WERI-Rb-1 (cell line): ENCODE measurements around the gene PTPN3.
"Not testable (repeated sequence)": the region's sequence is repeated elsewhere in the genome, so short reads cannot be mapped to it uniquely, and the experiment has no call there.

Source experiments
- DNase-seq: peaks from one replicate; pipeline ENCODE4 v3.0.0-alpha.2; 2020
- H3K27ac ChIP-seq: fragments of 250-450 bp; sonication (Bioruptor Pico); 2 replicates; pipeline ENCODE4 v1.5.1; 2020; ENCODE audit warnings: mild to moderate bottlenecking, moderate library complexity
- H3K27me3 ChIP-seq: fragments of 250-450 bp; sonication (Bioruptor Pico); 2 replicates; pipeline ENCODE4 v1.5.1; 2021; ENCODE audit warnings: mild to moderate bottlenecking, low read depth, moderate library complexity; ENCODE audit not compliant: insufficient read depth, severe bottlenecking
- H3K36me3 ChIP-seq: fragments of 250-450 bp; sonication (Bioruptor Pico); 2 replicates; pipeline ENCODE4 v1.5.1; 2020; ENCODE audit warnings: mild to moderate bottlenecking, moderate library complexity
- H3K4me3 ChIP-seq: 2 replicates; pipeline ENCODE4 v1.5.1; 2011; ENCODE audit warnings: low read depth, mild to moderate bottlenecking, control low read depth, low read length
- H3K9me3 ChIP-seq: fragments of 250-450 bp; sonication (Bioruptor Pico); 2 replicates; pipeline ENCODE4 v1.5.1; 2021; ENCODE audit warnings: mild to moderate bottlenecking, moderate library complexity; ENCODE audit not compliant: severe bottlenecking
- CTCF ChIP-seq: IDR thresholded peaks from 2 replicates; pipeline ENCODE4 v1.5.1; 2011; ENCODE audit warnings: low read depth, mild to moderate bottlenecking, control low read depth, inconsistent platforms, low read length

PTPN3 gene

GRCh38 chr9:109360771-109361170 is 137.3 kb downstream of the PTPN3 start:
- TF ChIP-seq CTCF = no peak
- no peak overlapping the region for H3K27ac ChIP-seq
- no peaks in the 10 kb centered on the region for H3K27me3 ChIP-seq

GRCh38 chr9:109358968-109359603 is 139.0 kb downstream of the PTPN3 start:
- not testable (repeated sequence) for H3K27ac ChIP-seq, H3K27me3 ChIP-seq, DNase-seq, H3K4me3 ChIP-seq, H3K9me3 ChIP-seq, H3K36me3 ChIP-seq

More at GRCh38 chr9:109360771-109361170, 137.3 kb downstream of the PTPN3 start:
- Histone ChIP-seq H3K36me3 (no peaks in the 10 kb centered on the region), H3K4me3 (no peak overlapping the region), H3K9me3 (no peaks in the 10 kb centered on the region)
- DNase-seq = no peak

- no peak for DNase-seq
- Histone ChIP-seq H3K27ac (no peak overlapping the region), H3K4me3 (no peak overlapping the region), H3K27me3 (no peaks in the 10 kb centered on the region), H3K9me3 (no peaks in the 10 kb centered on the region), H3K36me3 (no peaks in the 10 kb centered on the region)
- no peak for TF ChIP-seq CTCF
These were observed 142.4 kb downstream of the PTPN3 start for GRCh38 chr9:109355564-109356297.

GRCh38 chr9:109354190-109354589 is 143.9 kb downstream of the PTPN3 start:
- H3K27ac ChIP-seq = no peak overlapping the region
- H3K36me3 ChIP-seq = no peaks in the 10 kb centered on the region
- DNase-seq = no peak
- H3K27me3 ChIP-seq = no peaks in the 10 kb centered on the region
- no peak overlapping the region for H3K4me3 ChIP-seq
- no peaks in the 10 kb centered on the region for H3K9me3 ChIP-seq
- no peak for TF ChIP-seq CTCF

- TF ChIP-seq CTCF = no peak
- DNase-seq = no peak
These were observed 147.1 kb downstream of the PTPN3 start for GRCh38 chr9:109351032-109351431.

GRCh38 chr9:109349421-109349846 is 148.7 kb downstream of the PTPN3 start:
- no peak for DNase-seq
- H3K9me3 ChIP-seq = no peaks in the 10 kb centered on the region
- H3K27me3 ChIP-seq = no peaks in the 10 kb centered on the region
- H3K36me3 ChIP-seq = no peaks in the 10 kb centered on the region
- no peak overlapping the region for H3K4me3 ChIP-seq
- TF ChIP-seq CTCF = no peak
- H3K27ac ChIP-seq = no peak overlapping the region

More at GRCh38 chr9:109351032-109351431, 147.1 kb downstream of the PTPN3 start:
- Histone ChIP-seq H3K27me3 (no peaks in the 10 kb centered on the region), H3K9me3 (no peaks in the 10 kb centered on the region), H3K36me3 (no peaks in the 10 kb centered on the region), H3K4me3 (no peak overlapping the region), H3K27ac (no peak overlapping the region)
